ENCODE results near the gene TRAP1.

DNA sequence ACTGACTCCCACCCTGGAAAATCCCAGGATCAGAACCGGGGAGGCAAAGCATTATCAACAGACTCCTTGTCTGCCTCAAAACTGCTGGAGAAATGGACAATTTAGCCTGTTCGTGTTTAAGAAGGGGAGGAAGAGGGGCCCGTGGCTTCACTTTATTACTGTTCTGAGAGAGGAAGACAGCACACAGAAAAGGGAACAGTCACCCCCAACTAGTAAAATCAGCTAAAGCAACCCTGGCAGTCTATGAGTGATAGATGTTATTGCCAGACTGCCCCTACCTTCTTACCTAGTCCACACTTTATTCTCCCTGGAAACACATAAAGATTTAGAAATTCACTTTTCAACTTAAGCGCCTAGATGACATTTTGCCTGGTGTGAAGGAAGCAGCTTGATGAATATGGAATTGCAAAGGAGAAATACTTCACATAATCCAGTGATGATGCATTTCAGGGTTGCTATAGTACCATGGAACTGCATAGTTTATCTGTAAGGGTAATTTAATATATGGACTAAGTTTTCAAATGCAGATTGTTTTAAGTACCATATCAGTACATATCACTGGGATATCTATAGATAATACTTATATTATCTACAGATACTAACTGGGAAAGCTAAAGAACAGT lies 36.9 kb upstream of the TRAP1 start:
- TF ChIP-seq, protein P1, sequence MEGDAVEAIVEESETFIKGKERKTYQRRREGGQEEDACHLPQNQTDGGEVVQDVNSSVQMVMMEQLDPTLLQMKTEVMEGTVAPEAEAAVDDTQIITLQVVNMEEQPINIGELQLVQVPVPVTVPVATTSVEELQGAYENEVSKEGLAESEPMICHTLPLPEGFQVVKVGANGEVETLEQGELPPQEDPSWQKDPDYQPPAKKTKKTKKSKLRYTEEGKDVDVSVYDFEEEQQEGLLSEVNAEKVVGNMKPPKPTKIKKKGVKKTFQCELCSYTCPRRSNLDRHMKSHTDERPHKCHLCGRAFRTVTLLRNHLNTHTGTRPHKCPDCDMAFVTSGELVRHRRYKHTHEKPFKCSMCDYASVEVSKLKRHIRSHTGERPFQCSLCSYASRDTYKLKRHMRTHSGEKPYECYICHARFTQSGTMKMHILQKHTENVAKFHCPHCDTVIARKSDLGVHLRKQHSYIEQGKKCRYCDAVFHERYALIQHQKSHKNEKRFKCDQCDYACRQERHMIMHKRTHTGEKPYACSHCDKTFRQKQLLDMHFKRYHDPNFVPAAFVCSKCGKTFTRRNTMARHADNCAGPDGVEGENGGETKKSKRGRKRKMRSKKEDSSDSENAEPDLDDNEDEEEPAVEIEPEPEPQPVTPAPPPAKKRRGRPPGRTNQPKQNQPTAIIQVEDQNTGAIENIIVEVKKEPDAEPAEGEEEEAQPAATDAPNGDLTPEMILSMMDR (IDR thresholded peaks at IDR 0.05; ENCODE audit: low read depth, low read length): no peak
- no peak for TF ChIP-seq EZH2phosphoT487 (IDR thresholded peaks at IDR 0.05; ENCODE audit: low read depth)
